Heart right ventricle (tissue), 16 donors: Measurements from ENCODE around the gene CHRNG. TPM values are rescaled to one million over a fixed set of nuclear protein-coding genes. Genes with fewer than 3 reads are reported as not detected.
A peak's percentile ranks its signal among the peaks of the same experiment; 100 is the strongest.

Source experiments
- ATAC-seq, 8 donors: fragments of 200-7000 bp; cut with Tn5 transposase; one replicate each; pipeline ENCODE4 v1.9.1; 2020; ENCODE audit warnings: mild to moderate bottlenecking in 8 of 8, moderate library complexity in 8 of 8, moderate number of reproducible peaks in 1 of 8
- DNase-seq, 2 donors: peaks; one replicate each; pipeline ENCODE4 v3.0.0-alpha.2; 2020
- H3K27ac ChIP-seq, 10 donors: fragments of 200-600 bp; sonication (generic) in 2 of 10; one replicate each; pipeline versions ENCODE4 v1.5.0 to v1.8.0; 2020 to 2022; ENCODE audit warnings: mild to moderate bottlenecking in 3 of 10
- H3K27me3 ChIP-seq, 7 donors: fragments of 200-600 bp; one replicate each; pipeline ENCODE4 v1.8.0; 2021 to 2022; ENCODE audit warnings: mild to moderate bottlenecking in 2 of 7
- H3K36me3 ChIP-seq, 9 donors: fragments of 200-600 bp; sonication (generic) in 1 of 9; one replicate each; pipeline versions ENCODE4 v1.5.0 to v1.8.0; 2020 to 2022; ENCODE audit warnings: mild to moderate bottlenecking in 2 of 9
- H3K4me1 ChIP-seq, 9 donors: fragments of 200-600 bp; sonication (generic) in 1 of 9; one replicate each; pipeline versions ENCODE4 v1.5.0 to v1.8.0; 2020 to 2022; ENCODE audit warnings: mild to moderate bottlenecking in 4 of 9
- H3K4me3 ChIP-seq, 10 donors: fragments of 200-600 bp; sonication (generic) in 2 of 10; one replicate each; pipeline versions ENCODE4 v1.5.0 to v1.8.0; 2020 to 2022; ENCODE audit warnings: mild to moderate bottlenecking in 7 of 10, moderate library complexity in 2 of 10
- H3K9me3 ChIP-seq, 11 donors: fragments of 200-600 bp in 10 of 11; sonication (generic) in 2 of 11; one replicate each; pipeline versions ENCODE4 v1.5.0 to v1.8.0; 2013 to 2022; ENCODE audit warnings: mild to moderate bottlenecking in 2 of 11, control low read depth in 1 of 11, moderate library complexity in 1 of 11
- WGBS, 2 donors: extraction: QIAGEN DNeasy Blood & Tissue Kit; methylation state at CpG; one replicate each; pipeline ENCODE4 v1.1.7; 2013; ENCODE audit warnings: inconsistent platforms in 1 of 2; 5-methylcytosine and 5-hydroxymethylcytosine counted together
- intact Hi-C, 10 donors: fragments of 100-400 bp; cut with DNase I; formaldehyde crosslinking; loops; one replicate each; pipeline versions ENCODE4 v1.11.1 to v1.14.2; 2022
- polyA plus RNA-seq, 2 donors: library from polyadenylated mRNA; stranded (reverse); fragments of 200-250 nt; gene quantifications; one replicate each; pipeline ENCODE4 v1.2.3, GENCODE V29; 2013
- total RNA-seq, 10 donors: library from RNA; stranded (reverse); fragmentation: NEBNext Ultra II Directional in 3 of 10; extraction: Animal tissue kit (Norgen Biotek cat#: 25700) in 3 of 10; gene quantifications; one replicate each; pipeline versions ENCODE4 v1.2.1 to v1.2.4, GENCODE V29; 2021 to 2023
- TF ChIP-seq, protein P1 (sequence below), 9 donors: fragments of 200-600 bp; sonication (generic) in 2 of 9; IDR thresholded peaks; one replicate each; pipeline versions ENCODE4 v1.5.0 to v1.8.0; 2021 to 2022; ENCODE audit warnings: antibody characterized with exemption in 9 of 9, mild to moderate bottlenecking in 5 of 9, moderate library complexity in 1 of 9
- donor health status: Arrhythmogenic right ventricular cardiomyopathy.
- donor health status: ischemic (EF 13 %, LVEDD 7.1; RV severe dilation, severe dysfunction).
- donor health status: healthy with polysubstance abuse.
- donor health status: DM: no; HTN: yes; CAD: no.
- donor health status: DM: no; HTN: no; CAD: no.
- donor health status: ischemic (EF 25% LVEDD 6.9; RV normal size, moderate dysfunction).
- donor health status: ischemic (EF 25% LVEDD 5.7; RV mildly dilated, moderate dysfunction).
- donor health status: healthy.
- donor health status: DM: yes; HTN: yes; CAD: no.
- donor health status: Ischemic cardiomyopathy.
- donor health status: ischemic (EF 35%, LVEDD 5.7; RV mildly dilated, moderate dysfunction).
- donor health status: nonischemic (EF 11% LVEDD 7.7; RV severe dilation, severe dysfunction).
- donor health status: DM: yes; HTN: yes; CAD: no.
- donor health status: PGD.
- donor health status: ischemic (EF 29% LVEDD 5.4; RV normal size, mild dysfunction).
- donor health status: nonischemic (EF 23%, LVEDD 6.1; RV moderate dilation, normal function).

The CHRNG gene
- total and polyA plus RNA-seq, 12 donors: not detected

DNA sequence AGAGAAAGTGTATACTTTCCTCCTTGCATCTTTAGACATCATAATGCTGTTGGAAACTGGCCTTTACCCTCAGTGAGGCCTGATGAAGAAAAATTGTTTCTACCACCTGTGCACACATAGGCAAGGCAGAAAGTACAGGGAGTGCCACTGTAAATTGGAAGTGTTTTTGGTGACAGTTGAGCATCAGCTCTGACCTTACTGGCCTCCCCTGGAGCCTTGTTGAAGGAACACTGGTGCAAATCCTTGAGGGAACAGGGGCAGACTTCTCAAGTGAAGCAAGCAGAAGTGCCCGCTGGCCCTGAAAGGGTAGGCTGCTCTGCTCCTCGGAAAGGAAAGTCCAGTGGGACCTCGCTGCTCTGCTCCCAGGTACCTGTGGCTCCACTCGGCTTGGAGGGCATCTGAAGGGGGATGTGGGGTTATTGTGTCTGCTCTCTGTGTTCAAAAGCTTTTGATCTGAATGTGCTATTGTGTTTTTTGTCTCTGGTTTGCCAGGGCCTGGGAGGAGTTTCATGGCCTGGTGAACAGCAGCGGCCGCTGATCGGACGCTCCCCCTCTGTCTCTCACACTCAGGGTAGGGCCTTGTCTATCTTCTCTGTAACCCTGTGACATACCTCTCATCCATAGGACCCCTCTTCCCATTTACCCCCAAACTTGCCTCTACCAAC, 34.4 kb downstream of the CHRNG start:
- DNase-seq (no peak), ATAC-seq (no peak)
- Histone ChIP-seq H3K27me3 (no peaks in the 10 kb centered on the region), H3K4me3 (no peak overlapping the region), H3K36me3 (peaks cover 0 to 92% (median 57%) of the 10 kb centered on the region in 9 donors), H3K9me3 (no peaks in the 10 kb centered on the region), H3K27ac (no peak overlapping the region), H3K4me1 (peaks cover 0 to 14% (median 0%) of the 10 kb centered on the region in 9 donors)
- WGBS, 2 donors: 91 to 96% methylated on average over 8 of the region's 8 CpGs
- intact Hi-C loops: no loop called here
- TF ChIP-seq, protein P1, sequence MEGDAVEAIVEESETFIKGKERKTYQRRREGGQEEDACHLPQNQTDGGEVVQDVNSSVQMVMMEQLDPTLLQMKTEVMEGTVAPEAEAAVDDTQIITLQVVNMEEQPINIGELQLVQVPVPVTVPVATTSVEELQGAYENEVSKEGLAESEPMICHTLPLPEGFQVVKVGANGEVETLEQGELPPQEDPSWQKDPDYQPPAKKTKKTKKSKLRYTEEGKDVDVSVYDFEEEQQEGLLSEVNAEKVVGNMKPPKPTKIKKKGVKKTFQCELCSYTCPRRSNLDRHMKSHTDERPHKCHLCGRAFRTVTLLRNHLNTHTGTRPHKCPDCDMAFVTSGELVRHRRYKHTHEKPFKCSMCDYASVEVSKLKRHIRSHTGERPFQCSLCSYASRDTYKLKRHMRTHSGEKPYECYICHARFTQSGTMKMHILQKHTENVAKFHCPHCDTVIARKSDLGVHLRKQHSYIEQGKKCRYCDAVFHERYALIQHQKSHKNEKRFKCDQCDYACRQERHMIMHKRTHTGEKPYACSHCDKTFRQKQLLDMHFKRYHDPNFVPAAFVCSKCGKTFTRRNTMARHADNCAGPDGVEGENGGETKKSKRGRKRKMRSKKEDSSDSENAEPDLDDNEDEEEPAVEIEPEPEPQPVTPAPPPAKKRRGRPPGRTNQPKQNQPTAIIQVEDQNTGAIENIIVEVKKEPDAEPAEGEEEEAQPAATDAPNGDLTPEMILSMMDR (IDR thresholded peaks at IDR 0.05): no peak

DNA sequence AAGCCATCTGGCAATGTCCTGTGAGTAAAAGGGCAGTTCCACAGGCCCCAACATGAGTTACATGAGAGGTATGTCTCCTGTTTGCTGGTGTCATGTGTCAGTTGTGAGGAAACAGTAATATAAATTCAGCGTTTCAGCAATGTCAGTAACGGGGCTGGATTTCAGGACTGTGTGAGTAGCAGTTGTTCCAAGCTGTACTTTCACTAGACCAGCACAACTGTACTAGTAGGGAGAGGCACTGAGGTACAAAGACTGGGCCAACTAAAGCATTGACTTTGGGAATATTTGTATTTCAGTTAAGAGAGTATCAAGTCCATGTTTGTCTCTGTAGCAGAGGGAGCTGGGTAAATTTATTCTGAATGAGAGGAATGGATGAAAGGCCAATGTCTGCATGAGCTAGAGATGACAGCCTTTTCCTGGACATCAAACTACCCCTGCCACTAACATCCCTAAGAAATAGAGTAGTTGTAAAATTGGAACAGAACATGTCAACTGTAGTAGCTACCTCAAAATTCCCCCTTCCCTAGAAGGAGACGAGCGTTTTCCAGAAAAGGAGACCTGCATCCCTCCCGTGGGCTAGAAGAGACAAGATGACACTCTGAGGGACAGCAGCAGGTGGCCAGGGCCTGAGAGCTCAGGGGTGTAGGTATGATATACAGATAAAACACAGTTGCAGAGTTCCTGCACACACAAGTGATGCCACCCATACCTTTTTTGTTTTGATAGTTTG, 35.3 kb downstream of the CHRNG start:
- TF ChIP-seq, protein P1 (IDR thresholded peaks at IDR 0.05): no peak
- 94 to 96% methylated on average over 5 of the region's 5 CpGs for WGBS, 2 donors
- Histone ChIP-seq H3K4me1 (peaks cover 0 to 14% (median 0%) of the 10 kb centered on the region in 9 donors), H3K36me3 (peaks cover 0 to 88% (median 49%) of the 10 kb centered on the region in 9 donors), H3K4me3 (no peak overlapping the region), H3K9me3 (no peaks in the 10 kb centered on the region), H3K27ac (no peak overlapping the region), H3K27me3 (no peaks in the 10 kb centered on the region)
- intact Hi-C loops: no loop called here
- ATAC-seq (no peak), DNase-seq (no peak)

DNA sequence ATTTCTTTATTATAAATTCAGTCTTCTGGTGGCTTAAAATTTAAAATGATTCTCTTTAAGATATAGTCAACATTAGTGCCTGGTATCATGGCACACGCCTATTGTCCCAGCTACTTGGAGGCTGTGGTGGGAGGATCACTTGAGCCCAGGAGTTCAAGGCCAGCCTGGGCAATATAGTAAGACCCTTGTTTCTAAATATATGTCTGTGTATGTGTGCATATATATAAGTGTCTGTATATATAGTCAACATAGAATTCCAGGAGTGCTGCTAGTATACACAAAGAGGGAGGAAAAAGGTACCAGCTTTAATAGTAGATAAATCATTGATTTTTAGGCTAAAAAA, 35.9 kb downstream of the CHRNG start:
- WGBS, 2 donors: 98 to 100% methylated on average over 1 of the region's 1 CpG
- DNase-seq (no peak), ATAC-seq (no peak)
- Histone ChIP-seq H3K9me3 (no peaks in the 10 kb centered on the region), H3K27me3 (no peaks in the 10 kb centered on the region), H3K27ac (no peak overlapping the region), H3K4me3 (no peak overlapping the region), H3K36me3 (peaks cover 0 to 85% (median 44%) of the 10 kb centered on the region in 9 donors), H3K4me1 (peaks cover 0 to 14% (median 0%) of the 10 kb centered on the region in 9 donors)
- TF ChIP-seq, protein P1 (IDR thresholded peaks at IDR 0.05): no peak
- intact Hi-C loops: no loop called here

DNA sequence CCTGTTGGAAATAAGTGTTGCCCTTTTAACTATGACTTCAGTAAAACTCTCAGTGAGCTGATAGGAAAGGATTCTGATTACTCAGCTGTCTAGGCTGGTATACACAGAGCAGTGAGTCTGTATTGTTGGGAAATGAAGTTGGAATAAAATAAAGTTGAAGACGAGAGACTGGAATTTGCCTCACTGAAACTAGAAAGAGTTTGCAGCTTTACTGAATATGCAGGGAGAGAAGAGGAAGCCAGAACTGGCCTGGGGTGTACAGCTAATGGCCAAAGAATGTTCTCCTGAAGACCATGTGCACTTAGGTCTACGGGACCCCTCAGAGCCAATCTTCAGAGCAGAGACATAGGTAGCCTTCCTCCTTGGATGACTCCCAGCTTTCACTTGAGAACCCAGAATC, 37.5 kb downstream of the CHRNG start:
- TF ChIP-seq, protein P1 (IDR thresholded peaks at IDR 0.05): no peak
- no peaks in the 10 kb centered on the region for H3K9me3 ChIP-seq
- no peak overlapping the region for H3K4me3 ChIP-seq
- H3K36me3 ChIP-seq: peaks cover 0 to 85% (median 44%) of the 10 kb centered on the region in 9 donors
- intact Hi-C loops: no loop called here
- H3K4me1 ChIP-seq: peaks cover 0 to 14% (median 0%) of the 10 kb centered on the region in 9 donors
- H3K27ac ChIP-seq: peak overlapping the region in 1 of 10 donors; percentile 8
- DNase-seq (no peak), ATAC-seq (peak in 1 of 8 donors; percentile 21)
- no peaks in the 10 kb centered on the region for H3K27me3 ChIP-seq
- WGBS, 2 donors: 87 to 94% methylated on average over 2 of the region's 2 CpGs
